Panc1 (cell line): ENCODE results near the gene MTMR8.

Source experiments
- POLR2AphosphoS5 ChIP-seq: IDR thresholded peaks from 2 replicates; pipeline ENCODE4 v1.6.1; 2012; ENCODE audit warnings: mild to moderate bottlenecking, low read depth, low read length, moderate library complexity
- REST ChIP-seq, 2 experiments: IDR thresholded peaks; 2 replicates each; pipeline ENCODE4 v1.6.1; 2011 to 2012; ENCODE audit warnings: low read depth in 2 of 2, control low read depth in 1 of 2, low read length in 1 of 2, mild to moderate bottlenecking in 1 of 2, moderate library complexity in 1 of 2; ENCODE audit not compliant: insufficient read depth in 1 of 2
- SIN3A ChIP-seq: IDR thresholded peaks from 2 replicates; pipeline ENCODE4 v1.6.1; 2012; ENCODE audit warnings: low read depth, mild to moderate bottlenecking, low read length, moderate library complexity, borderline replicate concordance; ENCODE audit not compliant: insufficient read depth
- TCF7L2 ChIP-seq: IDR thresholded peaks from 2 replicates; pipeline ENCODE4 v1.6.1; 2011; ENCODE audit warnings: mild to moderate bottlenecking, low read depth, low read length, inconsistent platforms
- TF ChIP-seq, protein P1 (sequence below): fragments of 450-650 bp; IDR thresholded peaks from 2 replicates; pipeline ENCODE4 v1.5.1; 2017; ENCODE audit warnings: mild to moderate bottlenecking

DNA sequence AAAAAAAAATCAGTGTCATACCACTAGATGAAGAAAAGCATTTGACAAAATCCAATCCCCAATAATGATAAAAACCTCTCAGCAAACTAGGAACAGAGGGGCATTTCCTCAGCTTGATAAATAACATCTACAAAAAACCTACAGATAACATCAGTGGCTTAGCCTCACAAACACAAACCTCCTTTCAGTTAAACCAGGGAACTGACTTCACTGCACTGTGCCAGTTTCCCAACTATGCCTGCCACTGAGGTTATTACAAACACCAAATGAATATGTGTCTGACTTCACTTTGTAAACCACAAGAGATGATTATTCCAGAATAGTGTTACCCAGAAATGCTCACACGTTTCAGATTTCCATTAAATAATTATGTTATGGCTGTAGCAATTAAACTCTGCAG lies 15.3 kb downstream of the MTMR8 start:
- TF ChIP-seq POLR2AphosphoS5 (no peak), TCF7L2 (no peak), SIN3A (no peak), REST (IDR thresholded peaks at IDR 0.05; ENCODE audit: insufficient read depth in 1 of 2, low read depth in 2 of 2, low read length in 1 of 2) (no peak)
- TF ChIP-seq, protein P1, sequence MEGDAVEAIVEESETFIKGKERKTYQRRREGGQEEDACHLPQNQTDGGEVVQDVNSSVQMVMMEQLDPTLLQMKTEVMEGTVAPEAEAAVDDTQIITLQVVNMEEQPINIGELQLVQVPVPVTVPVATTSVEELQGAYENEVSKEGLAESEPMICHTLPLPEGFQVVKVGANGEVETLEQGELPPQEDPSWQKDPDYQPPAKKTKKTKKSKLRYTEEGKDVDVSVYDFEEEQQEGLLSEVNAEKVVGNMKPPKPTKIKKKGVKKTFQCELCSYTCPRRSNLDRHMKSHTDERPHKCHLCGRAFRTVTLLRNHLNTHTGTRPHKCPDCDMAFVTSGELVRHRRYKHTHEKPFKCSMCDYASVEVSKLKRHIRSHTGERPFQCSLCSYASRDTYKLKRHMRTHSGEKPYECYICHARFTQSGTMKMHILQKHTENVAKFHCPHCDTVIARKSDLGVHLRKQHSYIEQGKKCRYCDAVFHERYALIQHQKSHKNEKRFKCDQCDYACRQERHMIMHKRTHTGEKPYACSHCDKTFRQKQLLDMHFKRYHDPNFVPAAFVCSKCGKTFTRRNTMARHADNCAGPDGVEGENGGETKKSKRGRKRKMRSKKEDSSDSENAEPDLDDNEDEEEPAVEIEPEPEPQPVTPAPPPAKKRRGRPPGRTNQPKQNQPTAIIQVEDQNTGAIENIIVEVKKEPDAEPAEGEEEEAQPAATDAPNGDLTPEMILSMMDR, result no peak
